Measurements from ENCODE around the gene NQO2. TPM values are rescaled to one million over a fixed set of nuclear protein-coding genes. Genes with fewer than 3 reads are reported as not detected.
"Not testable (repeated sequence)": the region's sequence is repeated elsewhere in the genome, so short reads cannot be mapped to it uniquely, and the experiment has no call there.

Gene NQO2
- polyA plus RNA-seq, 1 donor = 67.3 TPM

- no peak for DNase-seq
Measured at GRCh38 chr6:2968600-2969135, 31.0 kb upstream of the NQO2 start.

- no peak for DNase-seq
Measured at GRCh38 chr6:2969549-2969948, 30.1 kb upstream of the NQO2 start.

- no peak for DNase-seq
Measured at GRCh38 chr6:2970034-2970685, 29.5 kb upstream of the NQO2 start.

- DNase-seq = no peak
Measured at GRCh38 chr6:2970753-2971419, 28.8 kb upstream of the NQO2 start.

- DNase-seq = no peak
Measured at GRCh38 chr6:2971420-2972218, 28.1 kb upstream of the NQO2 start, which contains the start of gene SERPINB6. TSS of gene SERPINB6 (minus strand) at chr6:2971567. CDS start at chr6:2959332, 12,235 bp downstream.

GRCh38 chr6:2972219-2972487, 27.5 kb upstream of the NQO2 start:
- DNase-seq = not testable (repeated sequence)

GRCh38 chr6:2972685-2973084, 27.0 kb upstream of the NQO2 start:
- DNase-seq = not testable (repeated sequence)

GRCh38 chr6:2973180-2973579, 26.5 kb upstream of the NQO2 start:
- DNase-seq = not testable (repeated sequence)

GRCh38 chr6:2973676-2974075, 26.0 kb upstream of the NQO2 start:
- DNase-seq = no peak

- no peak for DNase-seq
Measured at GRCh38 chr6:2976060-2976459, 23.6 kb upstream of the NQO2 start.

GRCh38 chr6:2976571-2977085, 23.1 kb upstream of the NQO2 start:
- no peak for DNase-seq

- DNase-seq = no peak
Measured at GRCh38 chr6:2977290-2977689, 22.4 kb upstream of the NQO2 start.

- no peak for DNase-seq
Measured at GRCh38 chr6:2977799-2978590, 21.7 kb upstream of the NQO2 start.

- DNase-seq = no peak
Measured at GRCh38 chr6:2978923-2979322, 20.8 kb upstream of the NQO2 start.

GRCh38 chr6:2979819-2980464, 19.8 kb upstream of the NQO2 start:
- DNase-seq = no peak

GRCh38 chr6:2980465-2980855, 19.2 kb upstream of the NQO2 start:
- DNase-seq = no peak

- DNase-seq = no peak
Measured at GRCh38 chr6:2982426-2983117, 17.1 kb upstream of the NQO2 start.

GRCh38 chr6:2984738-2985406, 14.8 kb upstream of the NQO2 start:
- DNase-seq = no peak

GRCh38 chr6:2986722-2987221, 12.9 kb upstream of the NQO2 start:
- DNase-seq = no peak

GRCh38 chr6:2988094-2988425, 11.6 kb upstream of the NQO2 start:
- no peak for DNase-seq
